H1 (cell line): ENCODE measurements around the gene NPHP4. TPM values are rescaled to one million over a fixed set of nuclear protein-coding genes. Genes with fewer than 3 reads are reported as not detected.

Source experiments
- RXRA ChIP-seq: IDR thresholded peaks from 2 replicates; pipeline ENCODE4 v1.6.1; 2011; ENCODE audit warnings: low read depth, mild to moderate bottlenecking, low read length, moderate library complexity; ENCODE audit not compliant: insufficient read depth
- polyA plus RNA-seq, 7 experiments: library from polyadenylated mRNA; depleted of rRNA in 3 of 7; stranded (reverse) in 5 of 7; unstranded in 2 of 7; fragments of >200 nt in 5 of 7; fragments of 200-250 nt in 2 of 7; gene quantifications; 1 replicate in 5 of 7; 2 replicates in 1 of 7; 4 replicates in 1 of 7; pipeline versions ENCODE4 v1.2.1 to v1.2.3, GENCODE V29; 2011 to 2013; ENCODE audit warnings: missing spikeins in 2 of 7, mixed read lengths in 2 of 7
- total RNA-seq: library from RNA; stranded (reverse); fragmentation: NEBNext Ultra II Directional; extraction: Animal tissue kit (Norgen Biotek cat#: 25700); gene quantifications from 2 replicates; pipeline ENCODE4 v1.2.1, GENCODE V29; 2021

Gene NPHP4
- total and polyA plus RNA-seq, 2 of the 8 experiments (the other 6 are each of a cell fraction or from before 2014, with no cell fraction given): 5.8 to 14.0 TPM

DNA sequence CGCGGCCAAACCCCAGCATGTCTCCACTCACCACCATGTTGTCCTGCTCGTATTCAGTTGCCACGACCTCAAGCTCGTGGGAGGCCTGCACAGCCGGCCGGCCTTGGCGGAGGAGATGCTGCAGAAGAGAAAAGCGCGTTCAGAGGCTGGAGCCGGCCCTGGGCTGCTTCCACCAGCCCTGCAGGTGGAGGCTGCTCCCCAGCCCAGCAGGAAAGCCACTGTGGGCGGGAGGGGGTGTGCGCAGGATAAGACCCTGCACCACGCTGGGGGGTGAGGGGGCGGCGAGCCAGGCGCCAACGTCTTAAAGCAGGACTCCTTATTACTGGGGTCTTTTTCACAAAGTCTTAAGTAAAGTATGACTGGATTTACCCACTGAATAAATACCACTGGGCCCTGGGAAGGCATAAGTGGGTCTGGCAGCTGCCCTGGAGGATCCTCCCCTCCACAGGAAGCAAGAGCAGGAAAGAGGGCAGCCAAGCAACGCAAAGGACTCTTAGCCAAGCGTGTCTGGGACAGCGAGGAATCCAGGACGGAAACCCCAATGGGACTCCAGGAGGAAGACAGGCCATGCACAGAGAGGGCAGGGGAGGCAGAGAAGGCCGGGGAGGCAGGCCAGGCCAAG is 104.8 kb downstream of the NPHP4 start (continued):
- no peak for TF ChIP-seq RXRA
